Measurements from ENCODE around the gene RNF31.

Gene RNF31

GRCh38 chr14:24177041-24177825 is 29.9 kb downstream of the RNF31 start:
- H4K20me1 ChIP-seq (ENCODE audit: insufficient read depth, low read length): no peaks in the 10 kb centered on the region
- no peaks in the 10 kb centered on the region for H3K4me1 ChIP-seq (ENCODE audit: low read length)
- no peak overlapping the region for H3K4me3 ChIP-seq (ENCODE audit: low read length)
- no peak overlapping the region for H3K27ac ChIP-seq (ENCODE audit: low read length)
- H2AFZ ChIP-seq (ENCODE audit: low read length): no peak overlapping the region
- no peaks in the 10 kb centered on the region for H3F3A ChIP-seq (ENCODE audit: insufficient read depth, low read length)
- H3K27me3 ChIP-seq (replicated peaks; ENCODE audit: insufficient read depth, low read length): no peaks in the 10 kb centered on the region
- H3K4me2 ChIP-seq (ENCODE audit: low read depth, low read length): no peak overlapping the region
- H3K9ac ChIP-seq (ENCODE audit: low read length): no peak overlapping the region
- DNase-seq: no peak
- no peaks in the 10 kb centered on the region for H3K9me2 ChIP-seq (replicated peaks; ENCODE audit: insufficient read depth, low read length)
- no peaks in the 10 kb centered on the region for H3K36me3 ChIP-seq (replicated peaks; ENCODE audit: insufficient read depth, low read length)
- TF ChIP-seq CTCF (IDR thresholded peaks at IDR 0.05; ENCODE audit: low read length) (no peak), EZH2phosphoT487 (IDR thresholded peaks at IDR 0.05; ENCODE audit: low read length) (no peak), EZH2 (optimal IDR thresholded peaks at IDR 0.05; ENCODE audit: low read depth, low read length) (no peak)
- H3K9me3 ChIP-seq (replicated peaks; ENCODE audit: insufficient read depth, low read length): no peaks in the 10 kb centered on the region
- no peaks in the 10 kb centered on the region for H3K79me2 ChIP-seq (ENCODE audit: low read length)

GRCh38 chr14:24177891-24178290 is 30.6 kb downstream of the RNF31 start:
- Histone ChIP-seq H3K9me2 (replicated peaks; ENCODE audit: insufficient read depth, low read length) (no peaks in the 10 kb centered on the region), H3K4me2 (ENCODE audit: low read depth, low read length) (no peak overlapping the region), H3K9me3 (replicated peaks; ENCODE audit: insufficient read depth, low read length) (no peaks in the 10 kb centered on the region), H3F3A (ENCODE audit: insufficient read depth, low read length) (no peaks in the 10 kb centered on the region), H4K20me1 (ENCODE audit: insufficient read depth, low read length) (no peaks in the 10 kb centered on the region), H3K9ac (ENCODE audit: low read length) (no peak overlapping the region), H3K4me1 (ENCODE audit: low read length) (no peaks in the 10 kb centered on the region), H3K36me3 (replicated peaks; ENCODE audit: insufficient read depth, low read length) (no peaks in the 10 kb centered on the region), H2AFZ (ENCODE audit: low read length) (no peak overlapping the region), H3K79me2 (ENCODE audit: low read length) (no peaks in the 10 kb centered on the region), H3K27ac (ENCODE audit: low read length) (no peak overlapping the region), H3K4me3 (ENCODE audit: low read length) (no peak overlapping the region), H3K27me3 (replicated peaks; ENCODE audit: insufficient read depth, low read length) (no peaks in the 10 kb centered on the region)
- no peak for DNase-seq
- no peak for TF ChIP-seq CTCF (IDR thresholded peaks at IDR 0.05; ENCODE audit: low read length)
- no peak for TF ChIP-seq EZH2phosphoT487 (IDR thresholded peaks at IDR 0.05; ENCODE audit: low read length)
- no peak for TF ChIP-seq EZH2 (optimal IDR thresholded peaks at IDR 0.05; ENCODE audit: low read depth, low read length)

GRCh38 chr14:24178399-24179178 is 31.3 kb downstream of the RNF31 start:
- Histone ChIP-seq H3K9ac (ENCODE audit: low read length) (no peak overlapping the region), H3K27me3 (replicated peaks; ENCODE audit: insufficient read depth, low read length) (no peaks in the 10 kb centered on the region), H2AFZ (ENCODE audit: low read length) (no peak overlapping the region), H3K79me2 (ENCODE audit: low read length) (no peaks in the 10 kb centered on the region), H3K27ac (ENCODE audit: low read length) (no peak overlapping the region), H3K4me1 (ENCODE audit: low read length) (no peaks in the 10 kb centered on the region), H3K9me3 (replicated peaks; ENCODE audit: insufficient read depth, low read length) (no peaks in the 10 kb centered on the region), H3K4me2 (ENCODE audit: low read depth, low read length) (no peak overlapping the region), H3K4me3 (ENCODE audit: low read length) (no peak overlapping the region), H3K9me2 (replicated peaks; ENCODE audit: insufficient read depth, low read length) (no peaks in the 10 kb centered on the region), H4K20me1 (ENCODE audit: insufficient read depth, low read length) (no peaks in the 10 kb centered on the region), H3F3A (ENCODE audit: insufficient read depth, low read length) (no peaks in the 10 kb centered on the region), H3K36me3 (replicated peaks; ENCODE audit: insufficient read depth, low read length) (no peaks in the 10 kb centered on the region)
- DNase-seq: no peak
- TF ChIP-seq EZH2phosphoT487 (IDR thresholded peaks at IDR 0.05; ENCODE audit: low read length): no peak
- no peak for TF ChIP-seq CTCF (IDR thresholded peaks at IDR 0.05; ENCODE audit: low read length)
- no peak for TF ChIP-seq EZH2 (optimal IDR thresholded peaks at IDR 0.05; ENCODE audit: low read depth, low read length)
